Measurements from ENCODE around the gene GAD1.

The GAD1 gene

DNA sequence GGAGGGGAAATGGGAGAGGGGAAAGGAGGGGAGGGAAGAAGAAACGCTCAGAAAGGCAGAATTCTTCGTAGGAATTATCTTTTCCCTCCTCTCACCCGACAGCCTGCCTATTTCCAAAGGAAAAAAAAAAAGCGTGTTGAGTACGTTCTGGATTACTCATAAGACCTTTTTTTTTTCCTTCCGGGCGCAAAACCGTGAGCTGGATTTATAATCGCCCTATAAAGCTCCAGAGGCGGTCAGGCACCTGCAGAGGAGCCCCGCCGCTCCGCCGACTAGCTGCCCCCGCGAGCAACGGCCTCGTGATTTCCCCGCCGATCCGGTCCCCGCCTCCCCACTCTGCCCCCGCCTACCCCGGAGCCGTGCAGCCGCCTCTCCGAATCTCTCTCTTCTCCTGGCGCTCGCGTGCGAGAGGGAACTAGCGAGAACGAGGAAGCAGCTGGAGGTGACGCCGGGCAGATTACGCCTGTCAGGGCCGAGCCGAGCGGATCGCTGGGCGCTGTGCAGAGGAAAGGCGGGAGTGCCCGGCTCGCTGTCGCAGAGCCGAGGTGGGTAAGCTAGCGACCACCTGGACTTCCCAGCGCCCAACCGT lies at the start of gene GAD1:
Gene GAD1 (plus strand): TSS at position 384 of the 589 bp plus-strand sequence. CDS start 1,705 bp downstream, outside the sequence.
- no peak for TF ChIP-seq CTCF (IDR thresholded peaks at IDR 0.05; ENCODE audit: control extremely low read depth, extremely low read depth, low read depth, missing control alignments)
- POLR2A ChIA-PET = interaction anchor here (0.6 kb wide), 1 partner anchor 795 kb away, joined by 3 read pairs; no protein-coding TSS in a partner anchor
- CTCF ChIA-PET = interaction anchor here (0.9 to 5.4 kb wide), 15 partner anchors 11 to 585 kb away, joined by 3 to 36 read pairs (median 6); no protein-coding TSS in a partner anchor
- peak; percentile 70 for DNase-seq (ENCODE audit: extremely low spot score)

DNA sequence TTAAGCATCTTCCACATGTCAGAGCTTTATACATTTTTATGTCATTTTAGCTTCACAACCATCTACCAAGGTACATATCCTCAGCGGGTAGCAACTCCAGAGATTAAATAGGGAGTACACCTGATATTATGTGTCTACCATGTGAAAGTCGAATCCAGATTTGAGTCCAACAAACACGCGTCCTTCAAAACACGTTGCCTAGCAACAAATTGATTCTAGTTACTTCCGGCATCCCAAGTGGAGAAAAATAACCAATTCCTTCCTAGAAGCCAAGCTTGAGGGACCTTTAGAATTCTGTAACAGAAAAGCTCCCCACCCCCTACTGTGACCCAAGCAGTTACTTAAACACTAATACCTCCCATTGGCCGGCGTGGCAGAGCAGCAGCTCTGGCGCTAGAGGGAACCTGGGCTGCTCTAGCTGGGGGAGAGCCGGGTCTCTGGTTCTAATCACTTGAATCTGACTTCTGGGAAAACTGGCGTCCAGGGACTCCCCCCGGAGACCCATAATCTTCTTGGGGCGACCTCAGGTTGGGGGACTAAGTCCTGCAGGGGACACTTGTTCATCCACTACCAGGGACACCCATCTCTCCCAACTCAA lies 46.6 kb upstream of the GAD1 start, which contains the start of gene ERICH2:
Gene ERICH2 (plus strand): TSS at position 371 of the 598 bp plus-strand sequence. CDS start 304 bp downstream, outside the sequence.
- peak; percentile 69 for DNase-seq (ENCODE audit: extremely low spot score)
- POLR2A ChIA-PET = no interaction called here
- CTCF ChIA-PET = interaction anchor here (1.4 kb wide), 1 partner anchor 10 kb away, joined by 3 read pairs; no protein-coding TSS in a partner anchor
- TF ChIP-seq CTCF (IDR thresholded peaks at IDR 0.05; ENCODE audit: control extremely low read depth, extremely low read depth, low read depth, missing control alignments) = no peak

DNA sequence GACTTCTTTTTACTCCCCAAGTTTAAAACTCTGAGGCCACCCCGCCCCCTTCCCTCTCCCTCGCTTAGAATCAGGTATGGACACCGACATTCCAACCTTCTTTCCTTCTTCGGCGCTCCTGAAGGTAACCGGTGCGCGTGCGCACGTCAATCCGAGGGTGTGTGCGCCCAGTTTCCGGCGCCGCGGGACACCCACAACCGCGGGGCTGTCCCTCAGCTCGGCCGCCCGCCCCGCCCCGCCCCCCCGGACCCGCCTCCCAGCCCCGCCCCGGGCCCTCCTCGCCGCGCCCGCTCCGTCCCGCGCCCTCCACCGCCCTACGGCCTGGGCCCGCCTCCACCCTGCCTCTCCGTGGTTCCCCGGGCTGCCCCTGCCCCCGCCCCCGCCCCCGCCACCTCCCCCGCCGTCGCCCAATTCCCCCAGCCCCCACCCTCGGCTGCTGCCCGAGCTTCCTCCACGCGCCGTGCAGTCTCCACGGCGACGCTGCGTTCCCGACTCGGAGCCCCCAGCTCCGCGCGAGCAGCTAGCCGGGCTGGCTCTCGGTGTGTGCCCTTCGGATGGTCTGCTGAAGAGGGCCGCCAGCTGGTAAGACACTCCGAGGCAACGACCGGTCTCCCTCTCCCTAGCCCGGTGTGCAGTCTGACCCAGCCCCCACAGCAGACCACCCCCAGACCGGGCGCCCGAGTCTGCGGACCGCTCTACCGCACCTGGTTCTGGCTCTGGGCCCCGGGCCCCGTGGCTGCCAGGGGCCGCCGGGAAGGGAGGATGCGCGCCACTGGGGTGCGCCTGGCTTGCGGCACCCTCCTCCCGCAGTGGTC lies 45.9 kb upstream of the GAD1 start:
- ChIA-PET POLR2A (no interaction called here), CTCF (interaction anchor here (1.4 to 2.5 kb wide), 3 partner anchors 9 to 362 kb away, joined by 3 to 8 read pairs (median 5); no protein-coding TSS in a partner anchor)
- no peak for TF ChIP-seq CTCF (IDR thresholded peaks at IDR 0.05; ENCODE audit: control extremely low read depth, extremely low read depth, low read depth, missing control alignments)
- DNase-seq (ENCODE audit: extremely low spot score) = peak; percentile 92

- ChIA-PET CTCF (interaction anchor here (1.4 to 2.5 kb wide), 3 partner anchors 9 to 362 kb away, joined by 3 to 8 read pairs (median 5); no protein-coding TSS in a partner anchor), POLR2A (no interaction called here)
- TF ChIP-seq CTCF (IDR thresholded peaks at IDR 0.05; ENCODE audit: control extremely low read depth, extremely low read depth, low read depth, missing control alignments) = no peak
- no peak for DNase-seq (ENCODE audit: extremely low spot score)
These were observed 45.2 kb upstream of the GAD1 start for GRCh38 chr2:170771421-170771937.

- POLR2A ChIA-PET = no interaction called here
- no peak for TF ChIP-seq CTCF (IDR thresholded peaks at IDR 0.05; ENCODE audit: control extremely low read depth, extremely low read depth, low read depth, missing control alignments)
- DNase-seq (ENCODE audit: extremely low spot score) = no peak
- CTCF ChIA-PET = interaction anchor here (2.1 to 2.5 kb wide), 2 partner anchors 11 to 363 kb away, joined by 5 to 8 read pairs; no protein-coding TSS in a partner anchor
These were observed 44.4 kb upstream of the GAD1 start for GRCh38 chr2:170772295-170772694.

DNA sequence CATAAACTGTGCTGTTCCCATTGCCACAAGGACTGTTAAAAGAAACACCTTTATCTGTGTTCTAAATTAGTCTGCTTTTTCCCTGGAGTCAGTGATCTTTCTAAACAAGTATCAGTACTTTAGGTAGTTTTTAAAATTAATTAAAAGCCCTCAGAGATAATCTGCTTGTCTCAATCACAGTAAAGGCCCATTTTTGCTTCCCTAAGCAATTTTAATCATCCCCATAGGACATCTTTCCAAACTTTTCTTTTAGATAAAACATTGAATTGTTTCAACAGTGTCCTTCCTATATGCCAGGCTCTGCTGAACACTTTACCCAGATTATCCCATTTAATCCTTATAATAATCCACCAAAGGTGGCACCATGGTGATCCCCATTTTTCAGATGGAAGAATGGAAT lies 42.6 kb upstream of the GAD1 start:
- no peak for DNase-seq (ENCODE audit: extremely low spot score)
- ChIA-PET CTCF (no interaction called here), POLR2A (no interaction called here)
- no peak for TF ChIP-seq CTCF (IDR thresholded peaks at IDR 0.05; ENCODE audit: control extremely low read depth, extremely low read depth, low read depth, missing control alignments)

All from GM10248 (cell line).